B cell (primary cell): ENCODE results near the gene NFASC.

Experiments
- CTCF ChIP-seq: fragments of 200-600 bp; IDR thresholded peaks from one replicate; pipeline ENCODE4 v1.8.0; 2022; ENCODE audit warnings: antibody characterized with exemption, mild to moderate bottlenecking
- EZH2 ChIP-seq: IDR thresholded peaks from 2 replicates; pipeline ENCODE4 v1.6.1; 2012; ENCODE audit warnings: borderline replicate concordance, low read depth, mild to moderate bottlenecking, moderate library complexity, low read length; ENCODE audit not compliant: insufficient read depth, poor library complexity, severe bottlenecking

- TF ChIP-seq EZH2 (no peak), CTCF (no peak)
Observed at GRCh38 chr1:204925701-204926100, 55.0 kb downstream of the NFASC start.
